ENCODE results near the gene ACTRT2.

The ACTRT2 gene

GRCh38 chr1:3018576-3018975, 2.7 kb upstream of the ACTRT2 start:
- DNase-seq (ENCODE audit: low spot score): no peak

GRCh38 chr1:3019007-3019515, 2.2 kb upstream of the ACTRT2 start:
- DNase-seq (ENCODE audit: low spot score): no peak

- no peak for DNase-seq (ENCODE audit: low spot score)
These were observed 1.7 kb upstream of the ACTRT2 start for GRCh38 chr1:3019516-3020051.

GRCh38 chr1:3020263-3020909, 881 bp upstream of the ACTRT2 start:
- DNase-seq (ENCODE audit: low spot score): no peak

- no peak for DNase-seq (ENCODE audit: low spot score)
These were observed 634 bp downstream of the ACTRT2 start for GRCh38 chr1:3021801-3022401.

GRCh38 chr1:3022511-3022973, 1.3 kb downstream of the ACTRT2 start:
- DNase-seq (ENCODE audit: low spot score): no peak

- no peak for DNase-seq (ENCODE audit: low spot score)
These were observed 1.7 kb downstream of the ACTRT2 start for GRCh38 chr1:3022976-3023375.

GRCh38 chr1:3024019-3024418, 2.8 kb downstream of the ACTRT2 start:
- DNase-seq (ENCODE audit: low spot score): no peak

- no peak for DNase-seq (ENCODE audit: low spot score)
These were observed 3.3 kb downstream of the ACTRT2 start for GRCh38 chr1:3024588-3024987.

GRCh38 chr1:3026124-3026523, 4.9 kb downstream of the ACTRT2 start:
- no peak for DNase-seq (ENCODE audit: low spot score)

GRCh38 chr1:3026581-3027391, 5.5 kb downstream of the ACTRT2 start:
- DNase-seq (ENCODE audit: low spot score): no peak

GRCh38 chr1:3027611-3028371, 6.5 kb downstream of the ACTRT2 start:
- DNase-seq (ENCODE audit: low spot score): no peak

- no peak for DNase-seq (ENCODE audit: low spot score)
These were observed 7.4 kb downstream of the ACTRT2 start for GRCh38 chr1:3028531-3029282.

GRCh38 chr1:3029481-3029961, 8.3 kb downstream of the ACTRT2 start:
- DNase-seq (ENCODE audit: low spot score): no peak

GRCh38 chr1:3029991-3030662, 8.9 kb downstream of the ACTRT2 start:
- DNase-seq (ENCODE audit: low spot score): no peak

- DNase-seq (ENCODE audit: low spot score): no peak
These were observed 9.6 kb downstream of the ACTRT2 start for GRCh38 chr1:3030663-3031381.

- DNase-seq (ENCODE audit: low spot score): no peak
These were observed 10.3 kb downstream of the ACTRT2 start for GRCh38 chr1:3031401-3032221.

- DNase-seq (ENCODE audit: low spot score): no peak
These were observed 11.2 kb downstream of the ACTRT2 start for GRCh38 chr1:3032371-3033039.

Data from LoVo (cell line).